ENCODE results near the gene CXorf58. TPM values are rescaled to one million over a fixed set of nuclear protein-coding genes. Genes with fewer than 3 reads are reported as not detected.

CXorf58 gene
- total and polyA plus RNA-seq, 2 of the 8 experiments (the other 6 are each of a cell fraction or from before 2014, with no cell fraction given) = 0.05 TPM; not detected in 1

DNA sequence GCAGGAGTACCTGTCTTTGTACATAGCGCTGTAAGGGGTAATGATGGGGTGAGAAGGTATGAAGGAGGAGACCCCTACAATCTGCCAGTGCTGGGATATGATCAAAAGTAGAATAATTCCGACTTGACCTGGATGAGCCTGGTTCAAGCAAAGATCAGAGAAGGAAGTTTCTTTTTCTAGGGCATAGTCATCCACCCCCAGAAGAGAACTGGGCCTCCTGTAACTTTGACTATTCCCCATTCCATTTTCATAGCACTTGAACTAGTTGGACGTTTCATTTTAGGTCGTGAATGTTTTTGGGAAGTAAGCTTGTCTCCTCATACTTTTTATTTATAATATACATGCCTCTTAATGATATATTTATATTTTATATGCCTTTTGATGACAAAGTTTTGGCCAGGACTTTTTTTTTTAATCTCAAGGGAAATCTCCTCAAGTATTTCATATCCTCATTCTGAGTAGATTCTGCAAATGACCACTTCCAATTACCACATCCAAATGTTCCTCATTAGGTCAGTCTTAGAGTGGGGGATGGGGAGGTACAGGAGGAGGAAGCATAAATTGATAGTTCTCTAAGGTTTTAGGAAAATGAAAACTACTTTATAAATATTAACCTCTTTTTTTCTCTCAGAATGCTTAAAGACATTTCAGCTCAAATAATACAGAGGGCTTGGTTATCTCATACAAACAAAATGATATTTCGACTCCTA is 3.5 kb downstream of the CXorf58 start:
- Histone ChIP-seq H3K4me3 (ENCODE audit: extremely low read depth in 1 of 4, insufficient read depth in 2 of 4, low read depth in 3 of 4, low read length in 4 of 4) (no peak overlapping the region), H4K5ac (ENCODE audit: insufficient read length, low read depth, low read length) (no peak overlapping the region), H2AK5ac (ENCODE audit: low read depth, low read length) (no peak overlapping the region), H3K18ac (ENCODE audit: extremely low read depth, low read length) (no peak overlapping the region), H3K23ac (ENCODE audit: insufficient read length) (no peak overlapping the region), H2BK20ac (ENCODE audit: low read length) (no peak overlapping the region), H3K56ac (replicated peaks; ENCODE audit: insufficient read length, low read depth, low read length) (no peak overlapping the region), H2BK12ac (ENCODE audit: low read depth, low read length) (no peak overlapping the region), H3K23me2 (ENCODE audit: low read depth, low read length) (no peaks in the 10 kb centered on the region), H4K8ac (ENCODE audit: extremely low read depth, insufficient read depth, low read length) (no peak overlapping the region), H3K27ac (ENCODE audit: low read depth, low read length) (no peak overlapping the region), H3K4ac (replicated peaks; ENCODE audit: insufficient read length, low read depth, low read length) (no peak overlapping the region), H2AFZ (ENCODE audit: low read length) (no peak overlapping the region), H3K4me1 (replicated peaks in 1 of 4; ENCODE audit: control insufficient read depth in 3 of 4, insufficient read depth in 4 of 4, low read length in 3 of 4) (peaks cover 0 to 2% (median 0%) of the 10 kb centered on the region in 4 experiments; a peak in 1 of 7 replicates), H2BK15ac (ENCODE audit: low read length) (no peak overlapping the region), H4K20me1 (replicated peaks in 1 of 2; ENCODE audit: control insufficient read depth in 1 of 2, insufficient read depth in 2 of 2, low read length in 2 of 2) (no peaks in the 10 kb centered on the region), H3K9me3 (ENCODE audit: insufficient read depth in 2 of 2, low read depth in 1 of 2, low read length in 1 of 2) (no peaks in the 10 kb centered on the region), H4K91ac (replicated peaks; ENCODE audit: insufficient read length, low read length) (no peak overlapping the region), H3K27me3 (replicated peaks in 1 of 4; ENCODE audit: control insufficient read depth in 3 of 4, extremely low read depth in 1 of 4, insufficient read depth in 3 of 4, low read length in 3 of 4) (no peaks in the 10 kb centered on the region), H2BK5ac (ENCODE audit: low read depth, low read length) (no peak overlapping the region), H3K79me2 (ENCODE audit: control insufficient read depth in 1 of 2, insufficient read depth in 2 of 2, low read length in 2 of 2) (peaks cover 0 to 5% of the 10 kb centered on the region in 2 experiments; a peak in 2 of 4 replicates), H3K14ac (ENCODE audit: insufficient read length) (no peak overlapping the region), H3K79me1 (ENCODE audit: low read depth, low read length) (no peaks in the 10 kb centered on the region), H3K9ac (replicated peaks in 1 of 4; ENCODE audit: extremely low read depth in 1 of 4, low read depth in 3 of 4, low read length in 3 of 4) (no peak overlapping the region), H2BK120ac (replicated peaks; ENCODE audit: low read depth, low read length) (no peak overlapping the region), H3K36me3 (ENCODE audit: control insufficient read depth in 2 of 4, insufficient read depth in 4 of 4, low read length in 3 of 4) (no peaks in the 10 kb centered on the region), H3K4me2 (ENCODE audit: insufficient read depth in 1 of 2, low read depth in 2 of 2, low read length in 2 of 2) (no peak overlapping the region)
- no peak for FAIRE-seq
- POLR2A ChIA-PET (ENCODE audit: partially characterized antibody) = no interaction called here
- no peak for DNase-seq (ENCODE audit: low read depth in 1 of 2, low spot score in 2 of 2)
- CTCF ChIA-PET (ENCODE audit: partially characterized antibody) = interaction anchor here (0.6 to 1.7 kb wide), 2 partner anchors 73 to 143 kb away, joined by 3 to 7 read pairs; no protein-coding TSS in a partner anchor
- WGBS, 2 experiments (ENCODE audit: extremely low coverage in 1 of 2, insufficient coverage in 1 of 2, insufficient read length in 1 of 2, insufficient replicate concordance in 2 of 2, low coverage in 1 of 2, low lambda C conversion rate in 2 of 2, missing lambda C conversion rate in 1 of 2) = 76% methylated on average over 5 of the region's 5 CpGs; no CpG with 5 or more reads in 1 of the 2 experiments
- TF ChIP-seq MAFK (IDR thresholded peaks at IDR 0.05; ENCODE audit: low read depth, low read length) (no peak), HDAC6 (IDR thresholded peaks at IDR 0.05; ENCODE audit: low read depth, low read length) (no peak), SP2 (IDR thresholded peaks at IDR 0.05; ENCODE audit: low read length) (no peak), RFX5 (IDR thresholded peaks at IDR 0.05; ENCODE audit: borderline replicate concordance, low read depth, low read length) (no peak), GABPA (IDR thresholded peaks at IDR 0.05; ENCODE audit: borderline replicate concordance, insufficient read depth, low read length) (no peak), TCF12 (IDR thresholded peaks at IDR 0.05; ENCODE audit: low read depth, low read length) (no peak), CHD2 (IDR thresholded peaks at IDR 0.05; ENCODE audit: low read length) (no peak), RBBP5 (IDR thresholded peaks at IDR 0.05; ENCODE audit: borderline replicate concordance, low read depth, low read length) (no peak), SP1 (IDR thresholded peaks at IDR 0.05; ENCODE audit: low read depth, low read length) (no peak), RAD21 (IDR thresholded peaks at IDR 0.05 in 1 of 2, conservative IDR thresholded peaks at IDR 0.05 in 1 of 2; ENCODE audit: low read depth in 2 of 2, low read length in 2 of 2) (no peak), POU5F1 (IDR thresholded peaks at IDR 0.05; ENCODE audit: low read depth, low read length) (no peak), SUZ12 (IDR thresholded peaks at IDR 0.05; ENCODE audit: low read length) (no peak), E2F6 (IDR thresholded peaks at IDR 0.05) (no peak)
